DMS53 (cell line): Measurements from ENCODE around the gene NXT1.
A peak's percentile ranks its signal among the peaks of the same experiment; 100 is the strongest.

ENCODE experiments used
- DNase-seq: peaks from one replicate; lab custom pipeline; 2025; lab: John Stamatoyannopoulos, UW

The NXT1 gene

GRCh38 chr20:23361119-23361475, 10.5 kb downstream of the NXT1 start:
- DNase-seq, result peak; percentile 64

DNA sequence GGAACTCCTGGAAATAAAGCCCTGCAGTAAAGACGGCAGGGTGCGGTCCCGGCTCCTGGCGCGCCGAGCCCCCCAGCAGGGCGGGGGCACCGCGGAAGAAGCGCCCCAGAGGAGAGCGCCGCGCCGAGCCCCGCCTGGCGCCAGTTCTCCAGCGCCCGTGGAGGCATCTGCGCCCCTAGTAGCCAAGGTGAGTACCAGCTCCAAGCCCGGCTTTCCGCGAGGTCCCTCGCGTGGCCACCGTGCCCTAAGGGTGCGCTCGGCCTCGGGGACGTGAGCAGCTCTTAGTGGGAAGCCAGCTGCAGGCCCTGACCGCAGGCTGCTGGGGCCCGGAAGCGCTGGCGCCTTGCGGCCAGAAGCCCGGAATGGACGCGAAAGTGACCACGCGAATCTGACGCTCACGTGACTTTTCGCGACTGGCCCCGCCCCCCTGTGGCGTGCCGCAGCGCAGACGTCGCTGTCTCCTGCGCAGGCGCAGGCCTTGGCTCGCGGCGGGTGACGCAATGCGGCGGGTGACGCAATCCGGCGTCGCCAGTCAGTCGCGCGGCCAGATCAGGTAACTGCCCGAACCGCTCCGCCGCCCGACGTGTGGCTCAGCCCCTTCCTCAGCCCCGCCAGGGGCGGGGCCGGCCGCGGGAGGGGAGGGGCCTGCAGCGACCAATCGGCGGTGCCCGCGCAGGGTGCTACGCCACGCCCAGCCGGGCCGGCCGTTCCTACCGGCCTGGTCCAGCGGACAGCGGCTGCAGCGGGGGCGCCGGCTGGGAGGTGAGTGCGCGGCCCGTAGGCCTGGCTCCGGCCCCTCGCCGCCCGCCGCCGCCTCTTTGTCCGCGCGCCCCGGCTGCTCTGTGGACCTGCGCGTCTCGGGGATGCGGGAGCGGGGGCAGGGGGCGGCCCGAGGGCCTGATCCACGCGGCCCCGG, 11.1 kb downstream of the NXT1 start, which contains the start of gene GZF1:
GZF1 (plus strand) TSS at position 707 of the 916 bp plus-strand sequence. CDS start 2,202 bp downstream, outside the sequence.
- peak; percentile 99 for DNase-seq

DNA sequence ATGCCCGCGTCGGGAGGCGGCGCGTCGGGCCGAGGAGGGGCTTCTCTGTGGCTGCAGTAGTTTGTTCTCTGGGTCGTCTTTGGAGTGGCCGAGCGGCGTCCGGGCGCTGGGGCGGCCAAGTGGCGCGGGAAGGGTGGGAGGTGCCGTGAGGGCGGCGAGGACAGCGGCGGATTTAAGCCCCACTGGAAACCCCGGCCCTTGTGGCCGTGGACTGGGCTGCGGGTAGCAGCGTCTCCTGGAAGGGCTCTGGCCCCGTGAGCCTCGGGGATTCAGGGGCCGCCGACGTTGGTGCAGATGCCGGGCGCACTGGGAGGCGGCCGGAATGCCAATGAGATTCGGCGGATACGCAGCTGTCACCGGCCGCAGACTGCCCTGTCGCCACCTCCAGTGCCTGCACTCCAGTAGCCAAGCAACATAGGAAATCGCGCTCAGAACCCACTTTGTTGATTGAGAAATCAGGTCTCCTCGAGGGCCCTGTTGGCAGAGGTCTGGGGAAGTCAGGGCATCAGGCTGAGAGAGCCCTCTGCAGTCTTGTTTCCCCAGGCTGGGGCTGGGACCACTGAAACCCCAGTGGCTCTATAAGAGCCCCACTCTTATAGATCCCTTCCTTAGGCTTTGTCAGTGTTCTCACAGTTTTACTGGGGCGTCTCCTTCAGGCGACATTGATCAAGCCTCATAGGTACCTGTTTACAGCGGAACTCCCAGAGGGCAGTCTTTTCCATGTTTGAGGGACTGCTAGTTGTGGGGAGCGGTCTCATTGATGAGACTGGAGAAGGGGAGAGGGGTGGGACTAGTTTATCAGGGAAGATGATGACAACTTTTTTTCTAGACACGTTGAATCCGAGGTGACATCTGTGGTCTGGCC, 12.0 kb downstream of the NXT1 start:
- DNase-seq, result peak; percentile 84

DNA sequence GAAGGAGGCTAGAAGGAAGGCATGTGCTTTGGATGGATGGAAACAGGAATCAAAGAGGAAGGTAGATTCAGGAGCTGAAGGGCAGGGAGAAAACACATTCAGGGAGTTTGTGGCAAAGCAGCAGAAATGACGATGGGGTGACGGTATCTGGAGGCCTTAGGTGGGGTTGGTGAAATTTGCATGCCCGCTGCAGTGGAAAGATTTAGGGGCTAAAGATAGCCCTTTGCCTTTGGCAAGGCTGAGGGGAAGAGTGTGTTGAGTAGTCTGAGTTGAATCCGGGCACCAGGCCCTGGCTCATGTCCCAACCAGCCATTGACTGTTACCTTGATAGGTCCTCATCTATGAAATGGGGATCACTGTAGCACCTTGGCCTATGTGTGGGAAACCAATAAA, 12.7 kb downstream of the NXT1 start:
- DNase-seq, result no peak

DNA sequence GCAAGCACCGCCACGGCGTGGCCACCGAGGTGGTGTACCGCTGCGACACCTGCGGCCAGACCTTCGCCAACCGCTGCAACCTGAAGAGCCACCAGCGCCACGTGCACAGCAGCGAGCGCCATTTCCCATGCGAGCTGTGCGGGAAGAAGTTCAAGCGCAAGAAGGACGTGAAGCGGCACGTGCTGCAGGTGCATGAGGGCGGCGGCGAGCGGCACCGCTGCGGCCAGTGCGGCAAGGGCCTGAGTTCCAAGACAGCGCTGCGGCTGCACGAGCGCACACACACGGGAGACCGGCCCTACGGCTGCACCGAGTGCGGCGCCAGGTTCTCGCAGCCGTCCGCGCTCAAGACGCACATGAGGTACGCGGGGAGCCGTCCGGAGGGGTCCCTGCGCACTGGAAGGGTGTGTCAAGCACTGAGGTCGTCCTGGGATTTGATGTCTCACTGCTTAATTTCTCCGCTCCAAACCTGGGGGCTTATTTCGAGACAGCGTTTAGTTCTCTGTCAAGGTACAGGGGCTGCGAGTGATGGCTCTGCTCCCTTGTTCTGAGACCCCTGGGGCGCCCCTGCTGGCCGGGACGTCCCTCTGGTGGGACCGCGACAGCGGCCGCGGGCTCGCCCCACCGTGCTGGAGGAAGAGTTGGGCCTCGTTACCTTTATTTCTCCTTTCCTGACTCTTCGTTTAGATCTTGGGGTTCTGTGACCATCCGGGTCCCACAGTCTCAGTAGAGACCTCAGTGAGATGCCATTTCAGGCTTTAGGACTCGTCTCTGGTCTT, 15.0 kb downstream of the NXT1 start:
- no peak for DNase-seq

DNA sequence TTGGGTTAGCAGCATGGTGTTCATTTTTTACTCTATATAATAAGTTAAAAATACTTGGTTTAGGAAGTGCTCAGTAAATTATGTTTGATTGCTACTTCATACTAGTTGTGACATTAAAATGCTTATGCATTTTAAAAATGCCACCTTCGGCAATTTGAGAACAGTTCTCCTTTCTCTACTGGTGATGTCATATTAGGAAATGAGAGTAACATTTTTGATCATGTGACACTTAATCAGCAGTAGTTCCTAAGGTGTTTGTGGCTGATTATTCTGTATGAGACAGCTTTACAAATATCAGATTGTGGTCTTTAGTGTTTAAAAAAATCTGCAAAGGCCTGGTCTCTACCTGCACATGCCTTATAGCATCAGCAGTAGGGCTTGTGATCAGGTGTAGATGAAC, 15.8 kb downstream of the NXT1 start:
- DNase-seq, result peak; percentile 16

GRCh38 chr20:23367770-23368169, 17.2 kb downstream of the NXT1 start:
- DNase-seq, result no peak

DNA sequence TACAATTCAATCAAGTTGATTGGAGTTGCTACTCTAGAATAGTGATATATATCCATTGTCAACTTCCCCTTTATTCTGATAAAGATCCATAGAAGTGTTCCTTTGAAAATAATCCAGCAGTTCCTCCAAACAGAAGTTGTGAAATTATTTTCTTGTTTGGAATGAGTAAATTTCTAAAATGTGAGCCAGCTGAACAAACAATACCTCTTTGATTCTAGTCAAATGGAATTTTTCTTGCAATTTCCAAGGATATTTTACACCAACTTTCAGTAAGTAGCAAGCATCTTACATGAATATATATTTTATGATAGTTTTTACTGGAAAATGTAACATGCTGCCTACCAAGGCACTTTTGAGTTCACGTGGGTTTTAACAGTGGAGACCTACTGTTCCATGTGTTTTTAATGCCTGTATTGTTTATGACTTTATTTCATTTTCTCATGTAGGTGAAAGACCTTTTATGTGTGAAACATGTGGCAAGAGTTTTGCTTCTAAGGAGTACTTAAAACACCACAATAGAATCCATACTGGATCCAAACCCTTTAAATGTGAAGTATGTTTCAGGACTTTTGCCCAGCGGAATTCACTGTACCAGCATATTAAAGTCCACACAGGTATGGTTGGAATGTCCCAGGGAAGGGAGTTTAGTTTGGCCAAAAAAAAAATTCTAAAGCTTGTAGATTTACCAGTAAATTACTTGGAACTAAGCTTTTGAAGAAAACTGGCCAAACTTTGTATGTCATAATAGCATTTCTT, 17.9 kb downstream of the NXT1 start:
- no peak for DNase-seq

DNA sequence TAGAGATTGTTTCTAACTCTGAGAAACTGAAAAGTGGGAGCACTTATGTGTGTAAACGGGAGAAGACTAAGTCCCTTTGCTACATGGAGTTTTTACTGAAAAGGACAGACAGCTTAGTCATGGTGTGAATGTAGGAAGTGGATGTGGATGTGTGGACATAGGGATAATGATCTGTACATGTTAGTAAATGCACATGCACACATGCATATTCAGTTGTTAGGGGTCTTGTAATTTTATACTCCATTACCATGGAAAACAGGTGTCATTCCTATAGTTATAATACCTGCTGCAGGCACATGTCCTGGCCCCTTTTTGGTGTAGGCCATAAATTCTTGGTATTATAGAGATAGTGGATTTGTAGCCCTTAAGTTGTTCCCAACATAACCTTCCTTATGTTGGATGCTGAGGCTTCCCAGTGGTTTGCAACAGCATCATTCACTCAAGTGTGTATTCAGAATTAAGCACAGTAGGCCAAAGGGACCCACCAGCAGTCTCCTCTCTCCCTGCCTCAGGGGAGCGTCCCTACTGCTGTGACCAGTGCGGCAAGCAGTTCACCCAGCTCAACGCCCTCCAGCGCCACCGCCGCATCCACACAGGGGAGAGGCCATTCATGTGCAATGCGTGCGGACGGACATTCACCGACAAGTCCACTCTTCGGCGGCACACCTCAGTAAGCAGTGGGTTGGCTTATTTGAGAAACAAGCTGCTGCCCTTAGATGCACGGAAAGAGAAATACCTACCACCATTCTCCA, 18.7 kb downstream of the NXT1 start:
- no peak for DNase-seq

DNA sequence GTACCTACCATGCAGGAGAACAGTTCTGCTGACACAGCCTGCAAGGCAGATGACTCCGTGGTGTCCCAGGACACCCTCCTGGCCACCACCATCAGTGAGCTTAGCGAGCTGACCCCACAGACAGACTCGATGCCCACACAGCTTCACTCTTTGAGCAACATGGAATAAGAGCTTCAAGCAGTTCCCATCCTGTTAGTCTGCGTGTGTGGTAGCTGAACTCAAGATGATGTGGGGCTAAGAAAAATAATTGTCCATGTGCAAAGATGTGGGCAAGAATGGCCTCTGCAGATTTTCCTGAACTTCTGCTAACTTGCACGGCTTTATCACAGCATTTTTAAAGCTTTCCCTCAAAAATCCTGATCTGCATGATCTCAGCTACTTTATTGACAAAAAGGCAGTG, 19.7 kb downstream of the NXT1 start:
- no peak for DNase-seq

DNA sequence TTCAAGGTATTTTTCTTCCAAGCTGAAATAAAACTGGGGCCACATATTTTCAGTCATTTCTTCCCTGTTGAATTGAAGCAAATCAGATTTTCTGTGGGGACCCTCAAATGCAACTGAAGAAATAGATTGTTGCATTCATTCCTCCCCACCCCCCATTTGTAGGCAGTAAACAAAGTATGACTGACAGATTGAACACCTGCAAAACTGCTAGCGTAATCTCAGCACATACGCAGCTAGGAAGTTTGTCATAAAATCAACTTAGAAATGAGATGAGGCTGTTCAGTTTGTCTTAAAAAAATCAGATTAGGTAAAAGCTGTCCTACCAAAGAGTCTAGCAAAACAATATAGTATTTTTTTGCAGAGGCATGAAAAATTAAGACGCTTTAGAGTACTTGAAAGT, 20.3 kb downstream of the NXT1 start:
- DNase-seq, result no peak

GRCh38 chr20:23371496-23371895, 20.9 kb downstream of the NXT1 start:
- DNase-seq, result no peak

DNA sequence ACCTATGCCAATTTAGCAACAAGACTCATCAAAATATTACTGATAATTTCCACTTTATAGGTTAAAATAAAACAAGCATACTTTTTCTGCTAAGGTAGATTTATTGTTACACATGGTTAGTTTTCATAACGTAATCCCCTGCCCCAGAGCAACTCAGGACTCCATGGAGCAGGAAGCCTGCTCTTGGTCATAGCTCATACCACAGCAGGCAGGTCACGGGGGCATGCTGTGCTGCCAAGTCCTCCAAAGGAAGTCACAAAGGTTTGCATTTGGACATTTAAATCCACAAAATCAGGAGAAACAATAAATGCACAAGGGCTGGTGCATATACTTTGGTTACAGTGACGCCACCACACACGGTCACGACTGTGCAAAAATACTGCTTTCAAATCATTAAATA, 23.9 kb downstream of the NXT1 start:
- no peak for DNase-seq

DNA sequence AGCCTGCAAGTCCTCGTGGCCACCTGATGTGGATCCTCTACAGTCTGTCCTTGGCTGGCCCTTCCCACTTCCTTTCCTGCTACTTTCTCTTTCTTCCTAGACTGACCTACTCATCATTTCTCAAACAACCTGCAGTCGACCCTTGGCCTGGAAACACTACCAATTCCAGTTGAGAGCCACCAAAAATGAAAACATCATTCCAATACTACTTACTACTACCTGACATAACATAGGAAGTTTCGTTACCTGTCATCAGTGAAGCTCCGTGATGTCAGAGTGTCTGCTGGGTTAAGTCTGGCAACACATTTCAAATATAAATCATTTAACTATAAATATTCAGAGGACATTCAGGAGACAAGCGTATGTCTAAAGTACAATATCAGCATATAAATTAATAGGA, 25.2 kb downstream of the NXT1 start:
- DNase-seq, result no peak

DNA sequence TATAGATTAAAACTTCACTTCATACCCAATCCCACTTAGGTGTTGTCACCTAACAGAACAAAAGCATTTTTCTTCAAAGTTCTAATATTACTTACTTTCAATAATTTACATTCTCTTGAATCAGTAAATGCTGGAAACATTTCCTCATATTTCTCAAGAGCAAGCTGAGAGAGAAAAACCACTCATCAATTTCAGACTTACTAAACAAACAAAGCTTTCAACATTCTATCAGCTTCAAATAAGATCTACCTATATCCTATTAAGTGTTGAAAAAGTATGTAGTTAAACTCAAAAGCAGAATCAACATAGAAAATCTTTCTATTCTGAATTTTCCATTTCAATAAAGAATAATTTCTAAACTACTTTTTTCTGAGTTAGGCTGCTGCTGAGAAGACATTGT, 29.2 kb downstream of the NXT1 start:
- DNase-seq, result no peak

GRCh38 chr20:23381876-23382275, 31.3 kb downstream of the NXT1 start:
- no peak for DNase-seq

DNA sequence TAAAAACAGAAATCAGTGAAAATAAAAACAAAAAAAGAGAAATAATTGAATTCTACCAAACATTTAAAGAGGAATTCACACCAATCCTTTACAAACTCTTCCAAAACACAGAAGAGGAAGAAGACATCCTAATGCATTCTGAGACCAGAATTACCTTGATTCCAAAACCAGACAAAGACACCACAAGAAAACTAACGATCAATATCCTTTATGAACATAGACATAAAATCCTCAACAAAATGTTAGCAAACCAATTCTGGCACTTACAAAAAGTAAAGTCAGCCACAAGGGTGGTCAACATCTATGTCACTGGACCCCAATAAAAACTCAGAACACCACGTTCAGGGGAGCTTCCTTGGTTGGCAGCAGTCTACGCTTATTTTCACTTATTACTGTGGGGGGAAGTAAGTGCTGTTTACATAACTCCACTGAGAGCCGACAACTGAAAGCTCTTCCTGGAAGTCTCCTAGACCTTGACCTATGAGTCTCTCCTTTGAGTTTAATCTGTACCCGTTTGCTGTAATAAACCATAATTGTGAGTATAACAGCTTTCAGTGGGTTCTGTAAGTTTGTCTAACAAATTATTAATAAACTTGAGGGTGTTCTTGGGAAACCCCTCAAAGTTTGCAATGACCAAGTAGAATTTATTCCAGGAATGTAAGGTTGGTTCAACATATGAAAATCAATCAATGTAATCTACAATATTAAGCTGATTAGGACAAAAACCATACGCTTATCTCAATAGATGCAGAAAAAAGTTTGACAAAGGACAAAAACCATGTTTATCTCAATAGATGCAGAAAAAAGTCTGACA, 35.9 kb downstream of the NXT1 start:
- DNase-seq, result no peak

GRCh38 chr20:23387118-23387443, 36.5 kb downstream of the NXT1 start:
- no peak for DNase-seq

DNA sequence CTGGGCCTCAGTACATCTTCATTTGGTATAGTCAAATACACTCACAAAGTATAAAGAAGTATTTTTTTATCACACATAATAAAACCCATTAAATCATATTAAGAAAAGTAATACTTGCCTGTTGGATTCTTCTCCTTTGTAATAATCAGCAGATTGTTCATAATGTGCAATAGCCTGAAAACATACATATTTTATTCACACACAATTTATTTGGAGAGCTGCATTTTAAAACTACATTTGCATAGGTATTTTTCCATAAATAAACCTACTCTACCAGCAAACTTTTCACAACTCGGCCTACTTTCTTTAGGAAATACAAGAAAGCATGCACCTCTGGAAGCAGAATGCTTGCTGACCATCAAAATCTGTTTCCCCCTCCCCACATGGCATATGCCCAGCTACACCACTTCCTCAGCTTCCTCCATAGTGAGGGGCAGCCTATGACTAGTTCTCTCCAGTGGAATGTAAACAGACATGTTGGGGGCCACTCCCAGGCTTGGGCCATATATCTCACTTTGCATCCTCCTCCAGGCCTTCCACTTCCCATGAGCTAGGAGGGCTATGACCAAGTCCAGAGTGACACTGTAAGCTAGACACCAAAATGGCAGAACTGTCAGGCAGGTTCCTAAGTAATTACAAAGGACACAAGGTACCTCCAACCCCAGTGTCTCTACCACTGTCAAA, 39.6 kb downstream of the NXT1 start:
- no peak for DNase-seq
